Measurements from ENCODE around the gene PRICKLE1.

Gene PRICKLE1

GRCh38 chr12:42588524-42589464 is 752 bp downstream of the PRICKLE1 start:
- DNase-seq (ENCODE audit: low read depth, low spot score): peak; percentile 74

GRCh38 chr12:42587601-42588523 is 1.7 kb downstream of the PRICKLE1 start:
- DNase-seq (ENCODE audit: low read depth, low spot score): peak; percentile 25

GRCh38 chr12:42586268-42586667 is 3.3 kb downstream of the PRICKLE1 start:
- DNase-seq (ENCODE audit: low read depth, low spot score): no peak

- DNase-seq (ENCODE audit: low read depth, low spot score): peak; percentile 19
Observed at GRCh38 chr12:42585841-42586216, 3.7 kb downstream of the PRICKLE1 start.

- no peak for DNase-seq (ENCODE audit: low read depth, low spot score)
Observed at GRCh38 chr12:42585154-42585840, 4.2 kb downstream of the PRICKLE1 start.

- peak; percentile 57 for DNase-seq (ENCODE audit: low read depth, low spot score)
Observed at GRCh38 chr12:42584651-42585111, 4.9 kb downstream of the PRICKLE1 start.

GRCh38 chr12:42583016-42583415 is 6.5 kb downstream of the PRICKLE1 start:
- DNase-seq (ENCODE audit: low read depth, low spot score): no peak

GRCh38 chr12:42582498-42582897 is 7.0 kb downstream of the PRICKLE1 start:
- no peak for DNase-seq (ENCODE audit: low read depth, low spot score)

GRCh38 chr12:42582050-42582449 is 7.5 kb downstream of the PRICKLE1 start:
- no peak for DNase-seq (ENCODE audit: low read depth, low spot score)

GRCh38 chr12:42576374-42576773 is 13.2 kb downstream of the PRICKLE1 start:
- no peak for DNase-seq (ENCODE audit: low read depth, low spot score)

GRCh38 chr12:42575717-42576116 is 13.8 kb downstream of the PRICKLE1 start:
- DNase-seq (ENCODE audit: low read depth, low spot score): no peak

- DNase-seq (ENCODE audit: low read depth, low spot score): no peak
Observed at GRCh38 chr12:42574851-42575266, 14.7 kb downstream of the PRICKLE1 start.

GRCh38 chr12:42571327-42572009 is 18.1 kb downstream of the PRICKLE1 start:
- no peak for DNase-seq (ENCODE audit: low read depth, low spot score)

GRCh38 chr12:42570076-42570475 is 19.5 kb downstream of the PRICKLE1 start:
- no peak for DNase-seq (ENCODE audit: low read depth, low spot score)

GRCh38 chr12:42568952-42569915 is 20.3 kb downstream of the PRICKLE1 start:
- peak; percentile 61 for DNase-seq (ENCODE audit: low read depth, low spot score)

GRCh38 chr12:42565633-42566032 is 23.9 kb downstream of the PRICKLE1 start:
- DNase-seq (ENCODE audit: low read depth, low spot score): no peak

- no peak for DNase-seq (ENCODE audit: low read depth, low spot score)
Observed at GRCh38 chr12:42564996-42565395, 24.6 kb downstream of the PRICKLE1 start.

- DNase-seq (ENCODE audit: low read depth, low spot score): peak; percentile 54
Observed at GRCh38 chr12:42564556-42564955, 25.0 kb downstream of the PRICKLE1 start.

- no peak for DNase-seq (ENCODE audit: low read depth, low spot score)
Observed at GRCh38 chr12:42560977-42561376, 28.6 kb downstream of the PRICKLE1 start.

Measured in astrocyte of the hippocampus (primary cell).